HG03097 (cell line): ENCODE data around the gene HEPACAM2.

Experiments
- ATAC-seq: cut with Tn5 transposase; IDR thresholded peaks from one replicate; pipeline ENCODE4 v1.9.1; 2021; ENCODE audit not compliant: unreplicated experiment, low FRiP score

Gene HEPACAM2

DNA sequence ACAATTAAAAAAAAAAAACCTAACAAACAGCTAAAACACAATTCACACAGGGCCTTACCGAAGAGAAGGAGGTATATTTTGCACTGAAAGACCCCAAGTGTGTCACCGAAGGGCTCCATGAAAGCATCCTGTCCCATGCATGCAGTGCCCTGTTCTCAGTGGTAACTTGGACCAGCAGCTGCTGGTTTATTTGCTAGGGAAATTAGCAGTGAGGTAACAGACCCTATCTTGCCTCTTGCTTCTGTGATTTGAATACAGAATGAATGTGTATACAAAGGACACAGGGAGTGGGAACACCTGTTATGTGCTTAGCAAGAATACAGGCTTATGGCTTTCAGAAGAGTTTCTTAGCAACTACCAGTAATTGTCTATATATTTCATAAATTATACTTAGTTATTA lies at the start of gene HEPACAM2:
Gene HEPACAM2 (minus strand): TSS at position 160 of the 400 bp plus-strand sequence.
- no peak for ATAC-seq

DNA sequence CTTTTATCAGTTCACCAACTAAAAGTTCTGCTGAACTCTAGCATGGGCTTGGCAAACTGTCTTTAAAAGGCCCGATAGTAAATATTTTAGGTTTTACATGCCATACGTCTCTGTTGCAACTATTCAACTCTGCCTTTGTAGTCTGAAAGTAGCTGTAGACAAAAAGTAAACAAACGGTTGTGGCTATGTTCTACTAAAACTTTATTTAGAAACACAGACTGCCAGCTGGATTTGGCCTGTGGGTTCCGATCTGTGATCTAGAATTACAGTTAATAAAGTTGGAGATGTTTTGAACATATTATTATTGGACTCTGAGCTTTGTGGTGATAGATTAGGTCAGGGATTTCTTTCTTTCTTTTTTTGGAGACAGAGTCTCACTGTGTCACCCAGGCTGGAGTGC lies 39.0 kb upstream of the HEPACAM2 start:
- ATAC-seq: no peak

DNA sequence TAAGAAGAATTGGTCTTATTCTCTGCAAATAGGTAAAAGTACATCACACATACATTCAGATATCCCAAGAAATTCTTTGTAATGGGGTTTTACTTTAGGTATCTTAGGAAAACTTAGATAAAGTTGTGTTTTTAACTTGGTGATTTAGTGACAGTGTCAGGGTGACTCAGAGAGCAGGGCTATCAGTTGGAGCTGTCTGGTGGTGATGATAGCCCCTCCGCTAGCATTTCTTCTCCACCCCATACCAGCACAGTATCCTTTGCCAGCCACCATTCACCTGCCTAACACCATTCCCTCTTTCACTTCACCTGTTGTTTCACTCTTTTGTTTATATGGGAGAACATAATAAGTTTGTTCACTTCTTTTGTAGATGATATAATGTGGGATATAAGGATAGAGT lies 36.3 kb upstream of the HEPACAM2 start:
- no peak for ATAC-seq

DNA sequence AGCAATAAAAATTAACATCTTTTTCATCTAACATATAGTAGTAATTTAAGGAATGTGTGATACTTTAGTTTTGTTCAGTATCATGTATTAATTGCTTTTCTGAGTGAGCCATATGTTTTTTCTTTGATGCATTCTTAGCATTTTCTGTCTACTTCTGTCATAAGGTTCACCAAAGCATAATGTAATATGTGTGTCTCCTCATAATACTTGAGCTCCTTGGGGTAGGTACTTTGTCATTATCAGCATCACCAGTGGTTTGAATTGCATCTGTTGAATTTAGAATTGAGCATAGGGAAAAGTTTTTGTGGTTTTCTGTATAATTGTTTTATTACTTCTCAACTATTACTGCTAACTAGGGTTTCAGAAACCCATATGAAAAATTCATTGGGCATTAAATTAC lies 32.4 kb upstream of the HEPACAM2 start:
- ATAC-seq: no peak

DNA sequence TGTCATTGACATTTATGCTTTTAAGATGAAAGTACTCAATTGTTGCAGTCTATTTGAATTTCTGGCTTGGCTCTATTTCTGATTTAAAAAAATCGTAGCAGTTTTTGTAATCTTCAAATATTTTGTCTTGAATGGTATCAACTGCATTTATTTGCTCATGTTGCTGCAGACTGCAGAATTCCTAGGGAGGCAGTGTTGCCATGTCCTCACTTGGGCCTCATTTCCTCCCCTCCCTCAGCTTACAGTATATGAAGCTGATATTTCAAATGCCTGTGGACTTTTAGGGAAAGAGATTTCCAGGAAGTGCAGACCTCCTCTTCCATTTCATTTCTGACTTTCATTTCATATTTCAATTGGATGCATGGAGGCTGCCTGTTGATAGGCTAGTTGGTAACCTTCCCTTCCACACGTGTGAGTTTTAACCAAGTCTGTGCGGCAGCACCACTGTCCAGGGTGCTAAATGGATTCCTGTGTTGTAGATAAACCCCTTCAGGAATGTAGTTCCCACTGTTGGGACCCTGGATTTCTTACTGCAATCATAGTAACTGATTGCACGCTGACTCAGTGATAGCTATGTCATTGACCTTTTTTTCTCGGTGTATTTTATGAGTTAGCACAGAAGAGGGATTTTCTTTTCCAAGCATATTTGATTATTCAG lies 23.4 kb upstream of the HEPACAM2 start:
- no peak for ATAC-seq

DNA sequence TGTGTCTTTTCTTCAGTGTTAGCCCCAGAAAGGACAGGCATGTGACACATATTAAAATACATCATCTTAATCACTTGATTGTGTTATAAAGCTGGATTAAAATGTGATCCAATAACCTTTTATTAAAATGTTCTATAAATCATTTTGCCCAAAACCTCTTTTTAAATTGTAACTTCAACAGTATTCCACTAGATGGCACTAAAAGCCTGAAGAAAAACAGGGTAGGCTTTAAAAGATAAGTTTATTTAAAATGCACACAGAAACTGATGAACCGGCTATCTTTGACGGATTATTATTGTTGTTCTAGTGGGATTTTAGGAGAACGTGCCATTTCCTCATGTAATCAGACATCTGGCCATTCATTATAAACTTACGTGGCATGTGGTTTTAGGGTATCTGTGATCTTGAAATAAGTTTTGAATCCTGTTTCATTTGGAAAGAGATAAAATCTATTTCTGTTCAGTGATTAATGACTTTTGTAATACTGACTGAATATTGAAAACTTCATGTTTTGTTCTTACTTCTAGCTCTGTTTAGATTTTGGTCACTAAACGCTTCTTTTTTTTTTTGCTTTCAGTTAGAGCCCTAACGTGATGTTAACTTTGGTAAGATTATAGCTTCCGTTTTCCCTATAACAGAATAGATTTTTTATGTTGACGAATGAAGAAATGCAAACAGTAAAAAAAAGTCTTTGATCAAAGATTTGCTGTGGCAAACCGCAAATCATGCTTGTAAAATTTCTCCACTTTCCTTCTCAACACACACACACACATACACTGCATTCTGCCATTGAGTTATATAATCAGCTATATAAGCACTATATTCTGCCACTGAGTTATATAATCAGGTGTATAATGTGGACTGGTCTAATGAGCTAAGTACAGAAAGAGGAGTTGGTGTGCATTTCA lies 19.5 kb upstream of the HEPACAM2 start:
- no peak for ATAC-seq

DNA sequence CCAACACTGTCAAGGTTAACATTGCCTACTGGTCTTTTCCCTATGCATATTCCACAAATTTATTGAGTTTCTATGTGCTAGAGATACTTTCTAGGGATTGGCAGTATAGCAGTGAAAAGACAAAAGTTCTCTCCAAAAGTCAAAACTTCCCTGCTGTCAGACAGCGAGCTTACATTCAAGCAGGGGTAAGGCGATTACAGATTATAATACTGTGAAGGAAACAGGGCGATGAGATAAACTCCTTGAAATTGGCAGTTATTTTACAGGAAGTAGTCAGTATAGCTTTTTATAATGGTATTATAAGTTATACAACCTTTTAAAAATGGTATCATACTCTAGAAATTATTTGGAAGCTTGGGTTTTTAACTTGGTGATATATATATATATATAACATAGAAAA lies 15.8 kb upstream of the HEPACAM2 start:
- no peak for ATAC-seq

DNA sequence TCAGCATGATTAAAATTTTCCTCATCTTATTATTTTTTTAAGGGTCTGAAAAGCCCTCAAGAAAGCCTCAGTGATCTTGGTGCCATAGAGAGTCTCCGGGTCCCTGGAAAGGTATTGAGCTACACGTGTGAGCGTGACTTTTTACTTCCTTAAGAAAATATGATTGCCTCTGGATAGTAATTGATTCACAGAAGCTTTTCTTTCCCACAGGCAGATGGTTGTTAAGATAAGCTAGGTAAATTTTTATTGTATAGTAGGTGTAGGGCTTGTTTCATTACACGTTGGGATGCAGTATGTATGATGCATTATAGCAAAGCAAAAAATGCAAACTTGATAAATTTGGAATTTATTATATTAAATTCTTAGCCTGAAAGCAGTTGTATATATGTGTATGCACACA lies 13.6 kb upstream of the HEPACAM2 start:
- no peak for ATAC-seq

DNA sequence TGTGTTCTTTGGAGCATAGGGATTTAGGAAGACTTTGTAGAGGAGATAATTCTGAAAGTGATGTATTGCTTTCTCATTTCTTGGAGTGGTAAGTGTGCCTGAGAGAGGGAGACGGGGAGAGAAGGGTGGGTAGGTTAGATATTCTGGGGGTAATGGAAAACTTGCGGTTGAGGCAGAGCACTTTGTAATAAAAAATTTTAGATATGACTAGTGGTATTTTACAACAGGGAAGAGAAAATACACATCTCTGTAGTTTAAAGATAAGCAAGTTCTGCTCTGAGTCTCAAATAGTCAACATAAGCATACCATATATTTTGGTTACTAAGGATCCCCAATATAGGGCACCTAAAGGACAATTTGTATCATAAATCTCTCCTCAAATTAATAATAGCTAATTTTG lies 12.5 kb upstream of the HEPACAM2 start:
- no peak for ATAC-seq

DNA sequence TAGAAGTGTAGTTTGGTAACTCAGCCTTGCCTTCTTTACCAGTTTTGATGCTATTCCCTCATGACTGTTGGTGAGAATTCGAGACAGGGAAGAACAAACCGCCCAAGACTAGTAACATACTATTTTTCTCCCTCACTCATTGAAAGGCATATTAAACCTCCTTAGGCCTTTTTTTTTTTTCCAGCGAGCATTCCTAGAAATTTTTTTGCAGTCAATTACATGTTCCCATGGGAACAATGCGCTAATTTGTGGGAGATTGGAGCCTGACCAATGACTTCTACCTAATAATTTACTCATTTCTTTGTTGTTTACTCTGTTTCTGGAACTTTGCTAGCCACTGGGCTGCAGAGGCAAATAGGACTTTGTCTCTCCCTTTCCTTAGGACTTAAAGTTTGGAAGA lies 11.9 kb upstream of the HEPACAM2 start:
- no peak for ATAC-seq

DNA sequence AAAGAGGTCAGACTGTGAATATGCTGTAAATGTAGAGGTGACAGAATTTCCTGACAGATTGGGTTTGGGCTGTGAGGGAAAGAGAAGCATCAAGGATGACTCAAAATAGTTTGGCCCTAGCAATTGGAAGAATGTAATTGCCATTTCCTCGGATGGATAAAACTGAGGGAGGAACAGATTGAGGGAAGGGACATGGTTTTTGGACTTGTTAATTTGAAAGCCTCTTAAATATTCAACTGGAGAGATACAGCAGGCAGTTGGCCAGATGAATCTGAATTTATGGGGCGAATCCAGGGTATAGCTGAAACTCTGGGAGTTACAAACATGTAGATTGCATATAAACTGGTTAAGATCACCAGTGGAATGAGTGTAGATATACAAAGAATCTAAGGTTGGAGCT lies 9.3 kb upstream of the HEPACAM2 start:
- ATAC-seq: no peak

DNA sequence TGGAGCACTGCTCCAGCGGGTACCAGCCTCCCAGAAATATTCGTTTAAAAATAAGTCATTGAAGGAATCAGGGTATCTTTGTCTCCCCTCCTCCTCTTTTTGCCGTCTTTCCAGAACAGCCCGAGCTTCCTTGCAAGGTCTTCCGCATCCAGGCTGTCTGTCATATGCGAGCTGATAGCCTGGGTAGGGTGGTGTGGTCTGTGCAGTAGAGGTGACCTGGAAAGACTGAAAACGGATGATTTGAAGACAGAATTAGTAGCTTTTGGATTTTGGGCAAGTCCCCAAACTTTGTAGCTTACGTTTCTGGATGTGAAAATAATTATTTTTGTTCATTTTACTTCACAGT lies 6.4 kb upstream of the HEPACAM2 start:
- ATAC-seq: peak; percentile 5

DNA sequence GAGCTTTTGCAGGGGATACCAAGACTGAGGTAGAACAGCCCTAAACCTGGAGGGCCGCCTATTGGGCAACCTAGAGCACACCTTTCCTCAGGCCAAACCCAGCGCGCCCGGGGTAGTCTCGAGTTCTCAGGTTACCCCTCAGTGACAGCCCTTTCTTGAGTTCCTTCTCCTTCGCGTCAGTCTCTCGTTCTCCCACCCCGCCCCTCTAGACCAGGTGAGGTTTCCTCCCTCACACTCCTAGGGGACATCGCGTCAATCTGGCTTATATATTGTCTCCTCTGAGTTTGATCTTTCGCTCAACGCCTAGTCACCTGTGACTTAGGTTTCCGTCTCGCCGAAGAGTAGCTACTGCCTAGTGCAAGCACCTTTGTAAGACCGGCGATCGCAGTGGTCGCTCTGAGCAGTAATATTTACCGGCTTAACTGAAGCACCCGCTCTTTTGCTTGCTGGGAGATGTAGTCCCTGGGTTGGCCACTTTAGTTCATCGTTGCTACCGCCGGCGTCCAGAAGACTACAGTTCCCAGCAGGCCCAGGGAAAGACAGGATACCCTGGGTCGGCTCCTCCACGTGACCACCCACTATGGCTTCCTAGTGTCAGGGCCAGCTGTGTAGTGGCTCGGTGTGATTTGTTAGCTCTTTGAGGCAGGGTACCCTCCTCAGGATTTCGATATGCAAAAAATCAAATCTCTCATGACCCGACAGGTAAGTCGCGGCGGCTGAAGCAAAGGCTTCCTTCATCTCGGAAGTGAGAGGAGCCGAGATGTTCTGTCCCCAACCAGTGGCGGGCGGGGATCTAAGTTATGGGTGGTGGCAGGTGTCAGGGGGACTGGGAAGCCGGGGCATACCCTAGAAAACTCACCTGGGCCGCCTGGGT lies 5.8 kb upstream of the HEPACAM2 start, which contains the start of gene VPS50:
Gene VPS50 (plus strand): TSS at position 568 of the 874 bp plus-strand sequence. CDS start 102 bp downstream, at position 670.
- peak; percentile 99 for ATAC-seq

DNA sequence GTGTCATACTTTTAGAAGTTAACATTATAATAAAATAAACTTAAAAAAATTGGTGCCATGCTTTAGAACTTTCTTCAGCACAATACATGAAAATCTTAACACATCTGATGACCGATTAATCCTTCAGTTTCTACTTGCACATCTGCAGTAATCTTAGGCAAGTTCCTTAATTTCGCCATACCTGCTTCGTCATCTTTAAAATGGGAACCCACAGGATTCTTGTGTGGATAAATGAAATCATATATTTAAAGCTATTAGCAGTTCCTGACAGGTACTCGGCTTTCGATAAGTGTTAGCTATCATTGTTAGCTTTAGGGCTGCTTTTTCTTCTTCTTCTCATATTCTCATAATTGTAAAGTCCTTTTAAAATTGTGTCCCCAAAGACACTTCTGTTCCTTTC lies 5.0 kb upstream of the HEPACAM2 start:
- ATAC-seq: no peak

DNA sequence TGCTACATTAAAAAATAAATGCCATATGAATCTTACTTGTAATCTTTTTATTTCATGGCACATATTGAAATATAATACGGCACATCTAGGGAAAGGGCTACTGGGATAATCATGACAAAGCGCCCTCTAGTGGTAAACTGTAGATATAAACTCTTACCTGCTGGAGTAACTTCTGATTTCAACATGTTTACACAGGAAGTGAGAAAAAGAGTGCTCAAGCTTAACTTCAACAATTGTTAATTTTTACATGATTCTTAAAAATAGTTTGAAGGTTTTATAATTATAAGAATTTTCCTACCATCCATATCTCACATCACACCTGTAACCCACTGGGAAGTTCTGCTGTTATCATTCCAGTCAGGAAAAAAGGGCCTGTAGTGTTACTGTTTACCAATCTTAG lies 2.0 kb upstream of the HEPACAM2 start:
- no peak for ATAC-seq

DNA sequence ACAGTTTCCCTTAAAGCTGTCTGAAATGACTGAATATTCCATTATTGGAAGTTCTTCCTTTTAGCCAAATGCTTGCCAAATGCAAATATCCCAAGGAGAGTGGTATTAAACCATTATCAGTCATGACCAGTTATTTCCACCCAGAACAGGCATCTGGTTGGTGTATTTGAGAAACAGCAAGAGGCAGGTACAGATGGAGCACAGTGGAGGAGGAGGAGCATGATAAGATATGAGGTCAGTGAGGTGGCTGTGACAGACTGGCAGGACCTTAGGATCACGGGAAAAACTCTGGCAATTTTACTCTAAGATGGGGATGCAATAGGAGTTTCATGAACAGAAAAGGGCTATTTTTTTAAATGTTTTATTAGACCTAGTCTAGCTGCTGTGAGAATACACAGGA lies 6.4 kb downstream of the HEPACAM2 start:
- no peak for ATAC-seq

DNA sequence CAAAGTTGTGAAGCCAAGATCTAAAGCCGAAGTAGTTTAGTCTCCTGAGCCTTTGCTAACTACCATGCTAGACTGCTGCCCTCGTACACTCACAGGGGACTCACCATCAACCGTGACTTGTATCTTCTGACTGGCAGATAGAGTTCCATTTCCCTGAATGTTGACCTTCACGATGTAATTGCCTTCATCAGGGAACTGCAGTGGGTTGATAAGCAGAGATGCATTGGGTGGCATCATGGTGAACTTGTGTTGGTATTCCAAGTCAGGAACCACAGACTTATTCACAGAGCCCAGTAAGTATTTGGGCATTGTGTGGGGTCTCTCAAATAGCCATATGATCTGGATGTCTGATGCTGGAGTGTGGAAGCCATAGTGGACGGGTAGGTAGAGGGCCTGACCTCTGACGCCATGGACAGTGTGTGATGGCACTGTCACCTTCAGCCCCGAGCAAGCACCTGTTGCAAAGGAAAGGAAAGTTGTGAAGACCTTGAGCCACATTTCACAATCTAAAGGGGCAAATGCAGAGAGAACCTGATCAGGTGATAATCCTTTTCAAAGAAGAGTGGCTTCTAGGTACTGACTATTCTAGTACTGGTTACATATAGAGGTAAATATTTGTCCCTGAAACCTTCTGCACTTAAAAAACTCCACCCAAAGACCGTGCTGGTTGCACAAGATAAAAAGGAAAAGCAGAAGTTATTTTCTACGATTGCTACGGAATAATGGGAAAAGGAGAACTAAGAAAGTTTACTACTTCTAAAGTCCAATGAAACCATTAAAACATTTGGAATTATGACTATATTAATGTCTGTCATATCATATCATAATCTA lies 7.1 kb downstream of the HEPACAM2 start:
- ATAC-seq: no peak

DNA sequence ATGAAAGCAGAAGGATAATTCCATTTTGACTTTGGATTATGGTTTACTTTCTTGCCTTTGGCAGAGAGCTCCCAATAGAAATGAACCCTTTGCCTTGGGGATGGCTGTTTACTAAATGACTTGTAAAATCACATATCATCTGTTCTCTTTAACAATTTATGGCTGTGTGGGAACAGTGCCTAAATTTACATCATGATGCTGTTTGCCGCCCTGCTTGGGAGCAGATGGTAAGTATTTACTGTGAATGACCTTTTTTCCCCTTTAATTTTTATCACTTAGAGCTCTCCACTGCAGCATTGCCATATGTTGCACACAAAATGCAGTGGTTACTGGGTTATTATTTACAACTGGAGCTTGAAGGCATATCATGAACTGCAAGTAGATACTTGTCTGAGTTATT lies 13.4 kb downstream of the HEPACAM2 start:
- ATAC-seq: no peak

DNA sequence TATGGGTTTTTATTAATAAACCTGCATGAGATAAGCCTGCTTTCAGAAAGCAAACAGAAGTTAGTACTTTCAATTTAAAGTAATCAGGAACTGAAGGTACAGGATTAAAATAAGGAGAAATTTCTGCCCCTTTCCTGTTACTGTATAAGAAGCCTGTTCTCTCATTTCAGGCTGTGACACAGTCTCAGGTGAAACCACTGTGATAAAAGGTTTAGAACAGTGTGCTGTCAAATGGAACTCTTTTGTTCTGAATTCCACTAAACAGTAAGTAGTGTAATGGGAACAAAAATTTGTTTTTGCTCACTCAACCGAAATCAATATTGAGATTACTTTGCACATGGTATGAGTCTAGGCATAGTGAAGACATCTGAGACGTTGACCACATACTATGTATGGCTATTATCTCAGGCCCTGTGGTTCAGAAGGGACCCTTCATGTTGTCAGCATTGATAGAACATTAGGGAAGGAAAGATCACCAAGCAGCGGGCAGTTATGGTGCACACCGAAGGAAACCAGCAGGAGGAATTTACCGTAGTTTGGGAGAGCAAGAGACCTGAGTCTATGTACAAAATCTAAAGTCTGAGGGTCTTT lies 14.9 kb downstream of the HEPACAM2 start:
- no peak for ATAC-seq

DNA sequence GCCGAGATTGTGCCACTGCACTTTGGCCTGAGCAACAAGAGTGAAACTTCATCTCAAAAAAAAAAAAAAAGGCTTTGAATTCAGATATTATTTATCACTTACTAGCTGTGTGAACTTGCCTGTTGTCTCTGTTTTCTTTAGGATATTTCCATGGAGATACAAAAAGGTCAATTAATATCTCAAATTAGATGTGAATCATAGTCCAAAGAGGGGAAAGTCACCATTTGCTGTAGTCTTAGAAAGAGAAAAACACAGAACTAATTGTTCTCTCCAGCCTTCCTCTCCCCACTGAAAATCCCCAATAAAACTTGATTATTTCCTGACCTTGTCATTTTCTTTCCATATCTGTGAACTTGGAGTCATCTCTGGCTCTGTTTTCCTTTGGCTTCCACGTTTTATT lies 21.2 kb downstream of the HEPACAM2 start:
- ATAC-seq: no peak
